A549 treated with Hydrocortisone at 1 μM for 4 hours (cell line): ENCODE results near the gene LIN28B. TPM values are rescaled to one million over a fixed set of nuclear protein-coding genes. Genes with fewer than 3 reads are reported as not detected.

Experiments used
- total RNA-seq: library from RNA; stranded (reverse); fragments of 200-300 nt; extraction: Qiagen RNA extraction; gene quantifications from 5 replicates; pipeline ENCODE4 v1.2.3, GENCODE V29; 2022

The LIN28B gene, protein sequence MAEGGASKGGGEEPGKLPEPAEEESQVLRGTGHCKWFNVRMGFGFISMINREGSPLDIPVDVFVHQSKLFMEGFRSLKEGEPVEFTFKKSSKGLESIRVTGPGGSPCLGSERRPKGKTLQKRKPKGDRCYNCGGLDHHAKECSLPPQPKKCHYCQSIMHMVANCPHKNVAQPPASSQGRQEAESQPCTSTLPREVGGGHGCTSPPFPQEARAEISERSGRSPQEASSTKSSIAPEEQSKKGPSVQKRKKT
- total RNA-seq: 0.87 to 1.7 TPM (median 1.4 TPM) in 5 replicates

DNA sequence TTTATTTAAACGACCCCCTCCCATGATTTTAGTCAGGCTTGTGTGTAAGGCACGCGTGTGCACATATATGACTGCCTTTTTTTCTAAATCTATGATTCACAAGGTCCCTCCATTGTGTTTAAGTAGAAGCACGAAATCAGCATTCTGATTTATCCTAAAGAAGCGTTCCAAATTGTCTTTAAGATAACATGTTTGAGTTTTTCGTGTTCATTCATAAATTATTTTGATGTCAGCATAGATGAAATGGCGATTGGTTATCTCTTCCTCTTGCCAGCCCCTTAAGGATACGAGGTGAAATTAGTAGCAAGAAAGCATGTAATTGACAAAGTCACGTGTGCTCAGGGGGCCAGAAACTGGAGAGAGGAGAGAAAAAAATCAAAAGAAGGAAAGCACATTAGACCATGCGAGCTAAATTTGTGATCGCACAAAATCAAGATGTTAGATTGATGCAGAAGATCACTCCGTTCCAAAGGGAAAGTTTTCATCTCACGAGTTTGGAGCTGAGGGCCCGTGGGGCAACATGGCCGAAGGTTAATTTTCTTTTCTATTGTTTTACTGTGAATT, at the start of gene LIN28B:
LIN28B (plus strand) TSS at position 377 of the 564 bp plus-strand sequence; CDS start at position 521, 144 bp downstream.

Other genes starting within 250 kb of the LIN28B start
- gene HACE1, start 97.2 kb upstream of the LIN28B start, total RNA-seq: 2.1 to 3.8 TPM (median 2.8 TPM) in 5 replicates
- 21.9 to 23.9 TPM (median 23.1 TPM) in 5 replicates for gene POPDC3, start 222.9 kb downstream of the LIN28B start, total RNA-seq